SK-N-DZ (cell line): ENCODE results near the gene SAP30BP.

Source experiments
- DNase-seq: peaks from one replicate; pipeline ENCODE4 v3.0.0-alpha.2; 2015; ENCODE audit warnings: low spot score

SAP30BP gene

GRCh38 chr17:75738218-75738802 lies 71.2 kb downstream of the SAP30BP start:
- no peak for DNase-seq

GRCh38 chr17:75739174-75739573 lies 72.0 kb downstream of the SAP30BP start:
- DNase-seq, result no peak

DNA sequence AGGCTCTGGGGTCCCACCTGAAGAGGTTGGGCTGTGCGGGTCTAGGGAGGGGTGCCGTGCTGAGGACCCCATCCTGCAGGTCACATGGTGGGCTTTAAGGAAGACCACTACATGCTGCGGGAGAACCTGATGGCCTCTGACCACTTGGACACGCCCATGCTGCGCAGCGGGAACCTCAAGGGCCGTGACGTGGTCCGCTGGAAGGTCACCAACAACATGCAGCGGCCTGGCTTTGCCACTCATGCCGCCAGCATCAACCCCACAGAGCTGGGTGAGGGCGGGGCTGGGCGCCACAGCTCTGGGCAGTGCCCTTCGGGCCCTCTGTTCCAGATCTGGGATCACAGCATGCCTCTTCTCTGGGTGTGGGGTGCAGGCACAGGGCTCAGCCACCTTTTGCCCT lies 72.7 kb downstream of the SAP30BP start:
- no peak for DNase-seq

DNA sequence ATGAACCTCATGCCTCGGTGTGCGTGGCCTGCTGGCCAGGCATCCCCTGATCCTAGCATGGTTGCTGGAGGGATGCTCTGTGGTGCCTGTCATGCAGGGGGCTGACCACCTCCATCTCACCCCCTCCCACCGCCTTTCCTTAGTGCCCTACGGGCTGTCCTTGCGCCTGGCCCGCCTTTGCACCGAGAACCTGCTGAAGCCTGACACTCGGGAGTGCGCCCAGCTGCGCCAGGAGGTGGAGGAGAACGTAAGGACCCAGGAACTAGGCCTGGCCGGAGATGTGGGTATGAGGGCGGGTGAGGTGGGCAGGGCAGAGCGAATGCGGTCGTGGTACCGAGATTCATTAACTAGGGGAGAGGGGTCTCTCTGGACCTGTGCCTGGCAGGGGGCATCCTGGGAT lies 73.1 kb downstream of the SAP30BP start:
- DNase-seq, result no peak

DNA sequence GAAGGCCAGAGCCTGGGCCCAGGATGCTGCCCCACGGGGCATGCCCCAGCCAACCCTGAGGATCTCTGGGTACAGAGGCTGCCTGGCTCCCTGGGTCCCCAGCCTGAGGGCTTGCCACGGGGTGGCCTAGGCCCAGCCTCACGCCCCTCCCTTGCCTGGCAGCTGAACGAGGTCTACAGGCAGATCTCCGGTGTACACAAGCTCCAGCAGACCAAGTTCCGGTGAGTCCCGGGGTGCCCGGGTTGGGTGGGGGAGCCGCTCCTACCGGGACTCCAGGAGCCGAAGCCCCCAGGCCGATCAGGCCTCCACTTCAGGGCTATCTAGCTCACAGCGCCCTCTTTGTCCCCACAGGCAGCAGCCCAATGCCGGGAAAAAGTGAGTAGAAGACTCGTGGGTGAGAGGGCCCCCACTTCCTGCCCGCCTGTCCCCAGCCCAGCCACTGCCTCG lies 73.5 kb downstream of the SAP30BP start:
- no peak for DNase-seq

DNA sequence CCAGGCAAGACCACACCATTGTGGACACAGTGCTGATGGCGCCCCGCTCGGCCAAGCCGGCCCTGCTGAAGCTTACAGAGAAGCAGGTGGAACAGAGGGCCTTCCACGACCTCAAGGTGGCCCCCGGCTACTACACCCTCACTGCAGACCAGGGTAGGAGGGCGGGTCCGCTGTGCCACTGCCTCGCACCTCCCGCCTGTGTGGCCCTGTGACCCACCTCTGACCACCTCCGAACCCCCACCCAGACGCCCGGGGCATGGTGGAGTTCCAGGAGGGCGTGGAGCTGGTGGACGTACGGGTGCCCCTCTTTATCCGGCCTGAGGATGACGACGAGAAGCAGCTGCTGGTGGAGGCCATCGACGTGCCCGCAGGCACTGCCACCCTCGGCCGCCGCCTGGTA lies 75.2 kb downstream of the SAP30BP start:
- DNase-seq, result no peak

GRCh38 chr17:75743625-75744206 lies 76.6 kb downstream of the SAP30BP start:
- DNase-seq, result no peak

GRCh38 chr17:75748706-75749105 lies 81.6 kb downstream of the SAP30BP start:
- DNase-seq, result no peak

- peak; percentile 74 for DNase-seq
Observed at GRCh38 chr17:75749545-75750389, 82.6 kb downstream of the SAP30BP start.

DNA sequence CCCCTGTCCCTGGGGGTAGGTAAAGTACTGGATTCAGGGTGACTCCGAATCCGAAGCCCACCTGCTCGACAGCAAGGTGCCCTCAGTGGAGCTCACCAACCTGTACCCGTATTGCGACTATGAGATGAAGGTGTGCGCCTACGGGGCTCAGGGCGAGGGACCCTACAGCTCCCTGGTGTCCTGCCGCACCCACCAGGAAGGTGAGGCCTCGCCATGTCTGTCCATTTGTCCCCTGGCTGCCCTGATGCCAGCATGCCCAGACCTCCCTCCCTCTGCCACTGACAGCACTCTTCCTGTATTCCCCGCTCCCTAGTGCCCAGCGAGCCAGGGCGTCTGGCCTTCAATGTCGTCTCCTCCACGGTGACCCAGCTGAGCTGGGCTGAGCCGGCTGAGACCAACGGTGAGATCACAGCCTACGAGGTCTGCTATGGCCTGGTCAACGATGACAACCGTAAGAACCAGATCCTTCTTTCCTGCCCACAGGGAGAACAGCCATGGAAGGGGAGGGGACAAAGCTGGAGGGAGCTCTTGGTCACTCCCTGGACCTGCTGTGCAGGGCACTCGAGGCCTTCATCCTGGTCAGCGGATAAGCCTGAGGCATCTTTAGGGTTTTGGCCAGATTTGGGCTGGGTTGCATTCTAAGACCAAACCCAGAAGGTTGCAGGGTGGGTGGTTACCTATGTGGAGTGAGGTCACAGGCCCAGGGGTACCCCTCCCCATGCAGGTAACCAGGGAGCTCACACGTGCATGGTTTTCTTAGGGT lies 83.7 kb downstream of the SAP30BP start:
- no peak for DNase-seq

GRCh38 chr17:75751676-75752404 lies 84.7 kb downstream of the SAP30BP start:
- DNase-seq, result no peak

- DNase-seq, result no peak
Observed at GRCh38 chr17:75752405-75752709, 85.2 kb downstream of the SAP30BP start.

DNA sequence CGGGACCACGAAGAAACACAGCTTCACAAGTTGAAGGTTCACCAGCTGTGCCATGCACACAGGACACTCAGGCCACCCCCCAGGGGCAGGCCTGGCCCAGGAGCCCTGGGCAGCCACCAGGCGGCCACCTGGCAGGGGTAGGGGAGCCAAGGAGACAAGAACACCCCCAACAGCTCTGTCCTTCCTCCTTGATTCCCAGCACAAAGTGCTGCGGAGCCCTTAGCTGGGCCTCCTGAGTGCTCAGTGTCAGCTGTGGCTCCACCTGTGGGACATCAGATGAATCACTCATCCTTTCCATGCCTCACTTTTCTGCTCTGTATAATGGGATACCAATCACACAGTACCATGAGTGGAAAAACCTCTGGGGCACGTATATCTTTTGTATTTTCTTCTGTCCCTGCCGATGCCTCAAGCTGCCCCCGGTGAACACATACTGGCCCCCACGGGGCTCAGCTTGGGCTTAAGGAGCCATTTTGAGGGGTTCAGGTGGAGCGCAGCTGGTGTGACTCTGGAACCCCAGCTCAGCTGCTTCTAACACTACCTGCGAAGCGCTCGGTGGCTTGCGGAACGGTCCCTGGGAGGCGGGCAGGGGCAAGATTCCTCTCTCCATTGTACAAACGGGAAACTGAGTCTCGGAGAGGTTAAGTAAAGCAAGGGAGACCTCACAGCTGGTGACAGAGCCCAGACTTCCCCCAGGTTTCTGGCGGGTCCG lies 85.8 kb downstream of the SAP30BP start:
- no peak for DNase-seq

DNA sequence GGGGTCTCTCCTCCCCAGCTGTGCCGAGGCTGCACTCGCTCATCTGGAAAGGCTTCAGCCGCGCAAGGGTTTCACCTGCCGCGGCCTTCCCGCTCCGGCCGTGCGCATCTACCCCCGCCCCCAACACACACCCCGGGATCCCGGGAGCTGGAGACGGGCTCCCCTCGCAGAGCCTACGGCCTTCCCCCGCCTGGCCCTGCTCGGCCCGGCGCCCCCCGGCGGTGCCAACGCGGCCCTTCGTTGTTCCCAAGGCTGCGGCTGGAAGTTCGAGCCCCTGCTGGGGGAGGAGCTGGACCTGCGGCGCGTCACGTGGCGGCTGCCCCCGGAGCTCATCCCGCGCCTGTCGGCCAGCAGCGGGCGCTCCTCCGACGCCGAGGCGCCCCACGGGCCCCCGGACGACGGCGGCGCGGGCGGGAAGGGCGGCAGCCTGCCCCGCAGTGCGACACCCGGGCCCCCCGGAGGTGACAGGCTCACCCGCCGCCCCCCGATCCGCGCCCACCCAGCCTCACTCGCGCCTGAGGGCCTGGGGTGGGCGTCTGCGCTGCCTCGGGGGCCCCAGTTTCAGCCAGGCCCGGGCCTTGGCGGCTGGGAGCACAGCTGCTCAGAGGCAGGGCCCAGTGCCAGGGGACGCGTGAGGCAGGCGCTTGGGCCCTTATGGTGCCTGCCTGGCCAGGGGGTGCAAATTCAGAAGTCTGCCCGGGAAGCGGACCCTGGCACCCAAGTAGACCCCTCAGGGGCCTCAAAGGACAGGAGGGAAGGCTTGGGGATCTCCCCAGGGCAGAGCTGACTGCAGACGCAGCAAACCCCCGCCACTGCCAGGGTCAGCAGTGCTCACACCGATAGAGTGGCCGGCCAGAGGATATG lies 86.6 kb downstream of the SAP30BP start:
- DNase-seq, result peak; percentile 78

DNA sequence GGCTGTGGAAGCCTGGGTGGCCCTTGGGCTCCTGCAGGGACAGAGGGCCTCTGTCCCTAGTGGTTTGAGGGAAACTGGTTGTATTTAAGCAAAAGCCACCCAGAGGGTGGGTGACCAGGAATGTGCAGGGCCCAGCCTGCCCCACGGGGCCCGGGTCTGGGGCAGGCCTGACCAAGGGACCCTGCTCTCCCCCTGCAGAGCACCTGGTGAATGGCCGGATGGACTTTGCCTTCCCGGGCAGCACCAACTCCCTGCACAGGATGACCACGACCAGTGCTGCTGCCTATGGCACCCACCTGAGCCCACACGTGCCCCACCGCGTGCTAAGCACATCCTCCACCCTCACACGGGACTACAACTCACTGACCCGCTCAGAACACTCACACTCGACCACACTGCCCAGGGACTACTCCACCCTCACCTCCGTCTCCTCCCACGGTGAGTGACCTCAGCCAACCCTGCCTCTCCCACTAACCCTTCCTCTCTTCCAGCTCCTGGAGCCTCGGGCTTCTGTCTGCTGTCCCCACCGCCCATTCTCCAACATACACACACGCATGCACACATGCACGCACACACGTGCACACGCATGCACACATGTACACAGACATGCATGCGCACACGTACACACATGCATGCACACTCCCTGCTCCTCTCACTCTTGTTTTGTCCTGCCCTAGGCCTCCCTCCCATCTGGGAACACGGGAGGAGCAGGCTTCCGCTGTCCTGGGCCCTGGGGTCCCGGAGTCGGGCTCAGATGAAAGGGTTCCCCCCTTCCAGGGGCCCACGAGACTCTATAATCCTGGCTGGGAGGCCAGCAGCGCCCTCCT lies 87.5 kb downstream of the SAP30BP start:
- no peak for DNase-seq

DNA sequence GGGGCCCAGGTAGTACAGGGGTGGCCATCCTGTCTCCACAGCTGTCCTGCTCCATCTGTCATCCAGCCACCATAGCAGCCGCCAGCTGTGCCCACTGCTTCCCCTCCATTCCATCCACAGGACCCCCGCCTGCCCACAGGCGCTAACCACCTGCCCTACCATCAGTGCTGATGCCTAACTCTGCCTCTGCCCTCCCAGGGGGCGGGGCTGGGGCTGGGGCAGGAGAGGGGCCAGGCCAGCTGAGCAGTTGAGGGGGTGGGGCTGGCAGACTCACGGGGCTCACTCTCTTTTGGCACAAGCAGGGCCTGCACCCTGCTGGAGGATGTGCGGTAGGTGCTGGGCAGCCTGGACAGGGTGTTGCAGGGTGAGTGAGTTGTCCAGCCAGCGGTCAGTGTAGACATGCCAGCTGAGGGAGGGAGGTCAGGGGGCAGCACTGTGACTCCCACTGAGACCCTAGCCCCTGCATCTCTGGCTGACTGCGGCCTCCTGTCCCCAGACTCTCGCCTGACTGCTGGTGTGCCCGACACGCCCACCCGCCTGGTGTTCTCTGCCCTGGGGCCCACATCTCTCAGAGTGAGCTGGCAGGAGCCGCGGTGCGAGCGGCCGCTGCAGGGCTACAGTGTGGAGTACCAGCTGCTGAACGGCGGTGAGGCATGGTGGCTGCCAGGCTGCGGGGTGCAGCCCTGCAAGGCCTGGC lies 88.2 kb downstream of the SAP30BP start:
- no peak for DNase-seq

DNA sequence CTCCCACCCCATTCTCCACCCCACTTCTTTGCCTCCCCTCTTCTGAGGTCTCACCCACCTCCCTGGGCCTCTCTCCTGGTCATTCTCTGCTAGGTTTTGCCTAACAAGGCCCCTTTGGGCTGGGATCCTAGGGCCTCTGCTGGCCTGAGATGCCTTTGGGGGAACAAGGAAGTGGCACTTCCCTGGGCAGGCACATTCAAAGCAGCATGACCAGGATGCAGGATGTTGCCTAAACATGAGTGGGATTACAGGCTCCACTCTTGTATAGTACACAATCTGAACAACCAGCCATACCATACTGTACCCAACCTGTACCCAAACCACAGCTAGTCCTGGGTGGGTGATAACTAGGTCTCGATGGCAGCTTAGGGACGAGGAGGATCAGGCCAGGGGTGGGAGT lies 88.9 kb downstream of the SAP30BP start:
- DNase-seq, result no peak

DNA sequence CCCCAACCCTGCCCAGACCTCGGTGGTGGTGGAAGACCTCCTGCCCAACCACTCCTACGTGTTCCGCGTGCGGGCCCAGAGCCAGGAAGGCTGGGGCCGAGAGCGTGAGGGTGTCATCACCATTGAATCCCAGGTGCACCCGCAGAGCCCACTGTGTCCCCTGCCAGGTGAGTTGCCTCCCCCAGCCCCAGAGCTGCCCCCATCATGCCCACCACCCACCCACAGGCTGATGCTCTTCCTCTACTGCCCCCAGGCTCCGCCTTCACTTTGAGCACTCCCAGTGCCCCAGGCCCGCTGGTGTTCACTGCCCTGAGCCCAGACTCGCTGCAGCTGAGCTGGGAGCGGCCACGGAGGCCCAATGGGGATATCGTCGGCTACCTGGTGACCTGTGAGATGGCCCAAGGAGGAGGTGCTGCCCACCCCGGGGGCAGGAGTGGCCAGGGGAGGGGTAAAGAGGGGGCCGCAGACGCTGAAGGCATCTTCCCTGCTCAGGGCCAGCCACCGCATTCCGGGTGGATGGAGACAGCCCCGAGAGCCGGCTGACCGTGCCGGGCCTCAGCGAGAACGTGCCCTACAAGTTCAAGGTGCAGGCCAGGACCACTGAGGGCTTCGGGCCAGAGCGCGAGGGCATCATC lies 89.4 kb downstream of the SAP30BP start:
- DNase-seq, result no peak
